DLD1 (cell line): ENCODE data around the gene CNOT1.
"Not testable (repeated sequence)": the region's sequence is repeated elsewhere in the genome, so short reads cannot be mapped to it uniquely, and the experiment has no call there.

Experiments
- in situ Hi-C: cut with HindIII; loops from 2 replicates; pipeline ENCODE4 v1.10.0; 2017; ENCODE audit warnings: low sequenced_read_pairs

Gene CNOT1

DNA sequence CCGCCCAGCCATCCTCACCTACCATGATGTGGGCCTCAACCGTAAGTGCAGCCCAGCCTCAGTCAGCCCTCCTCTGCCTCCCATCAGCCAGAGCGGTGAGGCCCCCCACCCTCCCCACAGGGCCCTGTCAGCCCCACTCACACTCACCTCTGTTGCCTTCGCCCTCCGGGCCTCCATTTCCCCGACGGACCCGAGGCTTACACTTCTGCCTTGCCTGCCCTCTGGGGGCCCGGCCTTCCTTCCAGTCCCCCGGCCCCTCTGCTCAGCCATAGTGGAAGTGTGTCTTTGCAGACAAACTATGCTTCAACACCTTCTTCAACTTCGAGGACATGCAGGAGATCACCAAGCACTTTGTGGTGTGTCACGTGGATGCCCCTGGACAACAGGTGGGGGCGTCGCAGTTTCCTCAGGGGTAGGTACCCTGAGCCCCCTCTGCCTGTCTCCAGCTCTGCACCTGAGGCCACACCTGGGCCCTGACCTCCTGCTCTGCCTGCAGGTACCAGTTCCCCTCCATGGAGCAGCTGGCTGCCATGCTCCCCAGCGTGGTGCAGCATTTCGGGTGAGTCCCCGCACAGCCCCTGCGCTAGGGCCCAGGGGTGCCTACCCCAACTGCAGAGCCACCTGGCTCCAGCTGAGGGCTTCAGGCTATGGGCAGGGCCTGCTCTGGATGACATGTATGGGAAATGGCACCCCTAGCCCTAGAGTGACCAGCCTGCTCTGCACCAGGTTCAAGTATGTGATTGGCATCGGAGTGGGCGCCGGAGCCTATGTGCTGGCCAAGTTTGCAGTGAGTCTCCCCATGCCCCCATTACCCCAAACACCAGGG lies 125.5 kb downstream of the CNOT1 start:
- in situ Hi-C loops = no loop called here

DNA sequence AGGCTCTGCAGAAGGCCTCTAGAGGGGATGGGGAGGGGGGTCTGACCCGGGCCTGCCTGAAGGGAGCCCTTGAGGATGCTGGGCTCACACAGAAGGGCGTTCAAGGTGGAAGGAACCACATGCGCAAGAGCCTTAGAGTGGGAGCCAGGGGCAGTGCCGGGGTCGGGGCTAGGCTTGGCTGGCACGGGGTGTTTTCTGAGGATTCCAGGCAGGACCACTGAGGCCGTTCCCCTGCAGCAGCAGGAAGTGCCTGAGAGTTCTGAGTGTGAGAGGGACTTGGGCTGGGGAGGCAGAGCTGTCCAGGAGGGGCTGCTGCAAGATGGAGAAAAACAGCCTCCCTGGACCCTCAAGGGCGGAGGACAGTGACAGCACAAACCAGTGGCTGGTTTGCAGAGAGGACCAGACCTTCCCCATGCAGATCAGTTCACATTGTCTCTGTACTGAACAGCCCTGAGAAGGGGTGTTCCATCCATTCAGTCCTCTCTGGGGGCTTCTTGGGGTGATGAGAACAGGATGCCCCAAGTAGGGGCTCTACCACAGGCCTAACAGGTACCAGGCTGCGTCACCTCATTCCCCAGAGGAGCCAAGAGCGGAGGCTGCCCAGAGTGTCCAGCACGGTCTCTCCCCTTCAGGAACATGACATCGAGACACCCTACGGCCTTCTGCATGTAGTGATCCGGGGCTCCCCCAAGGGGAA lies 126.3 kb downstream of the CNOT1 start:
- in situ Hi-C loops = no loop called here

DNA sequence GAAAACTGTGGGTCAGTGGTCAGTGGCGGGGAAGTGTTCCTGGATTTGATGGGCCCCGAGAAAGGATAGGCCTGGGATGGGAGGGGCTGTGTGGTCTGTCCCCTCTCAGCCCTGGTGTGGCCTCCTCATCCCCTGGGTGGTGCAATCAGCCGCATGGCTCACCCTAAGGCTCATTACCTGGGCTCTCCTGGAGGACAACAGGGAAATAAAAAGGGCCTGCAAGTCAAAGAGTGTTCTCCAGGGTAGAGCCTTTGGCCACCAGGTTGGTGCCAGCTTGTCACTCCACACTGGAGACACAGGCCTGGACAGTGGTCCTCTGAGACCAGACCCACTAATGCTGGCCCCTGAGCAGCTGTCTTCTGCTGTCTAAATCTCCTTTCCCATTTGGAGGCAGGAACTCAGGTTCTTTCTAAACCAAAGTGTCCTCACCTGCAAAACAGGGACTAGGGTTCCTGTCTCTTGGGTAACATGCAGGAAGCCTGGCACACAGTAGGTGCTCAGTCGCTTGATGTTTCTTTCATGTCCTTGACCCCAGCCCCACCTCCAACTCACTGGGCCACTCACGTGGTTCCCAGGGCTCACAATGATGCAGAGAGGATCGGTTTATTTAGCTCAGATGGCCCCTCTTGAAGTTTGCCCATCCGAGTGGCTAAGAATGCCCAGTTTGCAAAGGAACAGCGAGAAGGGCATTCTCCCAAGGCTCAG lies 127.3 kb downstream of the CNOT1 start:
- in situ Hi-C loops = no loop called here

DNA sequence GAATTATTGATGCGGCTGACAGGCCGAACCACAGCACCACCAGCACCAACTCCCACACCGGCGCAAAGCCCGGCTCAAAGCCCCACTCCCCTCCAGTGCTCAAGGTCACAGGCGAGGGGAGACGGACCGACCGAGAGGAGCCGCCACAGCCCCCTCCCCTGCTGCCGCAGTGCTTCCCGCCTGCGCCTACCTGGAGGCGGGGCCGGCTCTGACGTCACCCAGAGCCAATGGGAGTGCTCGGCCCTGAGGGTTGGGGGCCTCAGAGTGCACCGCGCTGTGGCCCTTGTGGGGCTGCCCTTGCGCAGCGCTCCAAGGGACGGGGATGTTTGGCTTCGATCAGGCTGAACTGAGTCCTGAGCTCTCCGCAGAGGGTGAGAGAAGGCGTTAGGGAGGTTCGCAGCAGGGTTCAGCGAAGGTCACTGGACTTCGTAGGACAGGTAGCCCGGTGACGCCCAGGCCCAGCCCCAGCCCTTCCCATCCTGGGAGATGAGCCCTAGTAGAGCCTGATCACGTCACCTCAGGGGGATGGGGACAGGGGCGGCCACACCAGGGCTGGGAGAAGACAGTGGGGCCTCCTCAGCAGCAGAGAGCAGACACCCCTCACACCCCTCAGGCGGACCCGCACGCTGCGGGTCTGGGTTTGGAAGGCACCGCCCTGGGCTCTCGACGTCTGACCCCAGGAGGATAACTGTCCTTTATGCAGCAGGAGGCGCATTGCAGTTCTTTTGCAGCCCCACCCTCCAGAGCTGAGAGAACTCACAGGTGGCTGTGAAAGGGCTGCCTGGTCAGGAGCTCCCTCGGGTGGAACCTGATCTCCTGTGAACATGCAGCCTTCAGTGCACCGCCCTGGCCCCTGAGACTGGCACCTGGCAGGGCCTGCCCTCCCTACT lies 128.1 kb downstream of the CNOT1 start:
- in situ Hi-C loops = no loop called here

DNA sequence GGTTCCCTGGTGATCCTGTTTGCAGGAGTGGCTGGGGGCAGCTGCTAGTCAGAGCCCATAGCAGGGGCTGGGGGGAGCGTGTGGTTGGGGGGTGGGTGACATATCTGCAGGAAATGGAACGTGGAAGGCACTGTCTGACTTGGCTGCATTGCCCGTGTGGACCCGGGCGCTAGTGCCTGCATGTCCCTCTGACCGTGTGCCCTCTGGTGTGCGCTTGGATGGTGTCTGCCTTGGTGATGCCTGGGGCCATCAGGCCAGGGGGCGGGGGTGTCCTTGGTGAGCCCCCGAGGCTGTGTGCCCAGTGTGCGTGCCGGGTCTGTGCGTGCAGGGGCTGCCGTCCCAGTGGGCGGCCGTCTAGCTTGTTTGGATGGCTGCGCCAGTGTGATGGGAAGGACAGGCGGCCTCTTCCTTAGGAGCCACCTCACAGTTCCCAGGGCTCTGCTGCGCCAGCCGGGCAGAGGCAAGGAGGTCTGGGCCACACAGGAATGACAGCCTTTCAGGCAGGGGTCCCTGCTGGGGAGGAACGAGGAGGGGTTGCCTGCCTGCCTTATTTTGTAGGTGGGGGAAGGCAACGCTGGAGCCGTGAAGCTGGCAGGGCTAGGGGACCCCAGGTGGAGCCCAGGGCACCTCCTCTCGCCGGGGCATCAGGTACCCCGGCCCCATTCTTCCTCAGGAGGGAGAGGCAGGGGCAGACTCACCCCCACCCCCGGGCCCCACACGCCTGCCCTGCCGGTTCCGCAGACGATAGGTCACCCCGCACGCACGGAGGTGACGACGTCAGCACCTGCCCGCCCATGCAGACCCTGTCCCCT lies 129.0 kb downstream of the CNOT1 start:
- in situ Hi-C loops = no loop called here

DNA sequence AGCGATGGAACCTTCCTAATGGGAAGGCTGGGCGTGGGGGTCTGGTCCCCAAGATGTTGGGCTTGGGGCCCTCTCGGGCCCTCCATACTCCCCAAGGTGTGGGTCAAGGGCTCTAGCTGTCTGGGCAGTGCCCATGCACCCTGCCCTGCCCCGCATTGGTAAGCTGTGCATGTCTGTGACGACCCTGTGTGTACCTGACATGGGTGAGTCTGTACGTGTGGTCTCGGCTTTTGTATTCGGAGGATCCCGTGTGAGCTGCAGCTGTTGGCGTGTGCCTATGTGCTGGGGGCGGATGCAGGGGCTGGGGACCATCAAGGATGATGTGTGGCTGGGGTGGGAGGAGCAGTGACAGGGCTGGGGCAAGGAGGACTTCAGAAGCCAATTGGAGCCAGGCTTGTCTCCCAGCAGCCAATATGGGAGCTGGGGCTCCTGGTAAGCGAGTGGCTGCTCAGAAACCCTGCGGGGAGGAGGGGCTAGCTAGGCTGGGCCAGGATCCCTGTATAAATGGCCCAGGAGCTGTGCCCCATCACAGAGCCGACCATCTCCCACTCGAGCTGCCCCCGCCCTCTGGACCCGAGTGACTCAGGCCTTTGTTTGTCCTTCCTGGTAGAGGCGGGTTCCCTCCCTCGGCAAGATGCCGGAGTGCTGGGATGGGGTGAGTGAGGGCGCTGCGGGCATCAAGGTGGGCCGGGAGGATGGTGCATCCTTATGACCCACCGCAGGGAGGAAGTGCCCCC lies 129.8 kb downstream of the CNOT1 start, which contains the start of gene NDRG4:
TSS of gene NDRG4 (plus strand) at position 529 of the 737 bp plus-strand sequence. CDS start at position 635, 106 bp downstream.
- in situ Hi-C loops = no loop called here

DNA sequence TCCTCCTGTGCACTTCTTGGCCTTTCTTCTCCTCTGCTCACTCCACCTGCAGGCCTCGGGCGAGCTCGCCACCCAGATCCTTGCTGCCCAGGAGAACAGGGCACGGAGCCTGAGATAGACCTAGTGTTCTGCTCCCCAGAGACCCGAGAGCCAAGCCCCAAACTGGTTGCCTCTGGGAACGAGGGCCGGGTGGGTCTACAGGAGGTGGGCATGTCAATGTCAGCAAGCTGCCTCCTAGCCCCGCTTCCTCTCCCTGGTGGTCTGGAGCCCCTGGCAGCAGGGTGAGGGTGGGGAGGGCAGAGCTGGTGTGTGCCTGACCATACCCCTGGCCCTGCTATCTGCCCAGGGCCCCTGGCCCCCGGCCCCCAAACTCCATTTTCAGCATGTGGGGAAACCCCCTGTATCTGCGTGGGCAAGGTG lies 130.5 kb downstream of the CNOT1 start:
- in situ Hi-C loops = no loop called here

DNA sequence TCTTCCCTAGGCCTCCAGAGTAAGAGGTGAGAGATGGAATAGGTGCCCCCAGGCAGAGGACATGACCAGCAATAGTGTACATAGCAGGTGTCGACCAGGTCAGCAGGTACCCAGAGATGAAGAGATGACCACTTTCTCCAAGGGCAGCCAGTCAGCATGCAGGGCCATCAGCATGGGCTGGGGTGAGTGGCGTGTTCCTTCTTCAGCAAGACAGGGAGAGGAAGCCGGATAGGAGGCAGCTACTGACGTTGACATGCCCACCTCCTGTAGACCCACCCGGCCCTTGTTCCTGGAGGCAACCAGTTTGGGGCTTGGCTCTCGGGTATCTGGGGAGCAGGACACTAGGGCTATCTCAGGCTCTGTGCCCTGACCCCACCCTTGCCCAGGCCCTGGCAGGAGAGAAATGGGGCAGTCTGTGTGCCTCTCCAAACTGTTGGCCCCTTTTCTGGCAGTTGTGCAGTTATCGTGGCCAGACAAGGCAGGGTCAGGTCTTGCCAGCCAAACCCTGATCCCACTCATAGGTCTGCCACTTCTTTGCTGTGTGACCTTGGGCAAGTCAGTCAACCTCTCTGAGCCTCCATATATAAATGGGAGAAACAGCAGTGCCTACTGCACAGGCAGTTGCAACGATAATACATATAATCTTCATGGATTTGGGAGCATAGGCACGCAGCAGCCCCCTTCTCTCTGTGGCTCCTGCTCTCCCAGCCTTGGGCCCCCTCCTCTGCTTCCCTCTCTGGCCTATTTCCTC lies 131.1 kb downstream of the CNOT1 start:
- in situ Hi-C loops = no loop called here

DNA sequence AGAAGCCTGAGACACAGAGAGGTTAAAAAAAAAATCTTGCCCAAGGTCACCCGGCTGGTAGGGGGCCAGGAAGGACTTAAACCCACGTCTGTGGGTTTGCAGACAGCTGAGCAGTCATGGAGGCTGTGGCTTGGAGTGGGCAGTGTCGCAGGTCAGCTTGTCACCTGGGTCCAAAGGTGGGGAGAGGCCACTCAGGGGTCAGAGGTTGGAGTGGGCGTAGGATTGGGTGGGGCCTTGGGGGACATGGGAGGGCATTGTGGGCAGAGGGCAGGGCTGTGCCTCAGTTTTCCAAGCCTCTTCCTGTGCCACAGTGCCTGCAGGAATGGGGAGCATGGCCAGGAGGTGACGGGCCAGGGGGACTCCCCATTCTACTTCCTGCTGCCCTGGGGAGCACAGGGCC lies 131.7 kb downstream of the CNOT1 start:
- in situ Hi-C loops = no loop called here

DNA sequence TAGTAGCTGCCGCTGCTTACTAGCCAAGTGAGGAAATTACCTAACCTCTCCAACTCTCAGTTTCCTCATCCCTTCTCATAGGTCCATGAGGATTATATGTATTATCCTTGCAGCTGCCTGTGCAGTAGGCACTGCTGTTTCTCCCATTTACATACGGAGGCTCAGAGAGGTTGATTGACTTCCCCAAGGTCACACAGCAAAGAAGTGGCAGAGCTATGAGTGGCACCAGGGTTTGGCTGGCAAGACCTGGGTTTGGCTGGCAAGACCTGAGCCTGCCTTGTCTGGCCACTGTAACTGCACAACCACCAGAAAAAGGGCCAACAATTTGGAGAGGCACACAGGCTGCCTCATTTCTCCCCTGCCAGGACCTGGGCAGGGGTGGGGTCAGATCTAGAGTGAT lies 132.2 kb downstream of the CNOT1 start:
- in situ Hi-C loops = no loop called here

DNA sequence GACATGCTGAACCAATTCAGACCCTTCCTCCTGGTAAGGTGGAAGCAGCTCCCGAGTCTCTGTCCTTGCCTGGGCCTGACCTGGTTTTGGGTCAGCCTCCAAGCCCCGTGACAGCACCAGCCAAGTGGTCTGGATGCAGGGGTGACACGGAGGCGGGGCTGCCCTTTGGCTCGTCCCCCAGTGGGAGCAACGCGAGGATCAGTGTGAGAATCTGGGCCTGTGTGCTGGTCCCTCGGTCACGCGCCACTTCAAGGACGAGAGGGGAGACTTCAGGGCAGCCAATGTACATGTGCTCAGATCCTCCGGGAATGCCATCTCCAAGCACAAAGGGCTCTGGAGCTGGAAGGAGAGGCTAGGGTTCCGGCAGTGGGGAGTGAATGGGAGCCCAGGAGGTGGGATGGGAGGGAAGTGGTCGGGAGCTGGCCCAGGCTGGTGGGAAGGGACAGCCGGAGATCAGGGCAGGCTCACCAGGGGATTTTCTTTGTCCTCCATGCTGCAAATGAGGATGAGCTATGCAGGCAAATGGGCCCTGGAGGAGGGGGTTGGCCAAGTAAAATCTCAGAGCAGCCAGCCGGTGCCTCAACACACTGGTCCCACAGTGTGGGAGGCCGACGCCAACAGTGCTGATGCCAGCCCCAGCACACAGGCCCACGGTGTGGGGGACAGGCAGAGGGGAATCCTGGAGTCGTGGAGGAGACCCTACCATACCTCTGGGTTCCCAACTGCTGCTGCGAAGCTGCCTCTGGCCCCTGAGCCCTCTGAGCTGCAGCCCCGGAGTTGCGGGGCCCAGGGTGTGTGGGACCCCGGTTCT lies 133.9 kb downstream of the CNOT1 start:
- in situ Hi-C loops = no loop called here

DNA sequence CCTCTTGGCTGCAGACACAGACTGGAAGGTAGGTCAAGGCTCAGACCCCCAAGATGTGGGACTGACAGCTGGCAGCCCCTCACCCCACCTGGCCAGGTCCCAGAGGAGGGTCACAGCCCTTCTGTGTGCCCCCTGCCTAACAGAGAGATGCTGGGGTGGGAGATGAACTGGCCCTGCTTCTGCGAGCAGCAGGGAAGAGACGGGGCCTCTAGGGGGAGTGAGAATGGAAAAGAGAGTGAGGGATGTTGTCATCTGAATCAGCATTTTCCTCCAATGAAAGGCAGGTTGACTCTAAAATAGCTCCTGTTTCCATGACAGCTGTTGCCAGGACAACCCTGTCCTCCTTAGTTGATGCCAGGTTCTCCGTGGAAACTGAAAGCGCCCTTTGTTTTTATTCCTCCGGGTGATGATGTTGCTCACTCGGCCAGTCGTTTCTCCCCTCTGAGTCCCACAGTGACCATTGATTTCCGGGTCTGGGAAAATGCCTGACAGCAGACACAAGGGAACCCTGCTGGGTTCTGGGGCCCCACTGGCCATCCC lies 134.6 kb downstream of the CNOT1 start:
- in situ Hi-C loops = no loop called here

DNA sequence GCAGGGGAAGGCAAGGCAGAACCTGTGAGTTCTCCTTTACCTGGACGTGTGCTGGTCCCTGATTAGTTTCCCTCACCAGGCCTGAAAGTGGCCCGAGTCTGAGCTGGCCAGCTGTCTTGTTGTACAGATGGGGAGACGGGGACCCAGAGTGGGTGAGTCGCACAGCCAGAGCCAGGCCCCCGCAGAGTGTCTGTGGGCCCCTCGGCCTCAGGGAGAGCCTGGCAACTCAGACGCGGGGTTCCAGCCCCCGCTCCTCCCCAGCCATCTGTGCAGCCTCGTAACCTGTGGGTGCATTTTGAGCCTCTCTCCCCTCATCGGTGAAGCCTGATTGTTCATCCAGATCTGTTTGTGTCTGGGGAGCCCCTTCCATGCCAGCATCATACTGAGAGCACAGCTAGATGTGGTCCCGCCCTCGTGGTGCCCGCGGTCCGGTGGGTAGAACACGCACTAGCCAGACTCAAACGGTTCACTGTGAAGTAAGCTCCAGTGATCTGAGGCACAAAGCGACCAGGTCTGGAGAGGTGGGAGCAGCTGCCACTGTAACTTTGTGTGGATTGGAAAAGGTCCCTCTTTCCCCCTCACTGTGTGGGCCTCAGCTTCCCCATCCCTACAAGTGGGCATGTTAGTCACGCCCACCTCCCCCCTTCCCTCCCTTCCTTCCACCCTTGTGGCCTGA lies 135.7 kb downstream of the CNOT1 start:
- in situ Hi-C loops = no loop called here

DNA sequence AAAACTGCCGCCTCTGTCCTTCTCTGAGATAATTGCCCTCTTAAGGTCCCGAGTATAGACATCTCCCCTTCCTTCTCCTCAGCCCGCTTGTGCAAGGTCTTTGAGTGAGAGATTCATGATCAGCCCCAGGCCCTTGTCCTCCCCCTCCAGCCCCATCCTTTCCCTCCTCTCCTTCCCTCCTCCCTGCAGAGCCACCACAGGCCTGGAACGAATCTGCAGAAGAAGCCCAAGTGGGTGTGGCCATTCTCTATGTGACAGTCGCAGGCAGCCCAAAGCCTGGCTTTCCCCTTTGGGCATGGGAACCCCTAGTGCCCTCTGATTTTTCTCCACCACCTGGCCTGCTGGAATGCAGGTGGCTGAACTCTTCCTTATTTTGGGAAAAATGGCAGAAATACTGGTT lies 136.9 kb downstream of the CNOT1 start:
- in situ Hi-C loops = no loop called here

DNA sequence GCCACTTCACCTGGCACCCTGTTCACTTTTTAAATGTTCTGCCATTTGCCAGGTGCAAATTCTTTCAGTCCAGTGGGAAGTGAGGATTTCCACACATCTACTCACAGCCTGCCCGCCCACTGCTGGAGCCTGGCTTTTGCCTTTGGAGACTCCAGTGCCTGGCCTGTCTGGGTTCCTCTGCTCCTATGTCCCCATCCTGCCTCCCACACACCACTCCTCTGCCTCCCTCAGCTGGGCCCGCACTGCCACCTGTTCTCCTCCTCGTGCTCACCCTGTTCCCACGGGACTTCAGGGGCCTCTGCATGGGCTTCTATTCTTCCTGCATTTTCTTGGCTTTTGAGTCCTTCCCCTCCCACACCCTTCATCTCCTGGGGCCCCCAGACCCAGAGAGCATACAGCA lies 137.6 kb downstream of the CNOT1 start:
- in situ Hi-C loops = no loop called here

DNA sequence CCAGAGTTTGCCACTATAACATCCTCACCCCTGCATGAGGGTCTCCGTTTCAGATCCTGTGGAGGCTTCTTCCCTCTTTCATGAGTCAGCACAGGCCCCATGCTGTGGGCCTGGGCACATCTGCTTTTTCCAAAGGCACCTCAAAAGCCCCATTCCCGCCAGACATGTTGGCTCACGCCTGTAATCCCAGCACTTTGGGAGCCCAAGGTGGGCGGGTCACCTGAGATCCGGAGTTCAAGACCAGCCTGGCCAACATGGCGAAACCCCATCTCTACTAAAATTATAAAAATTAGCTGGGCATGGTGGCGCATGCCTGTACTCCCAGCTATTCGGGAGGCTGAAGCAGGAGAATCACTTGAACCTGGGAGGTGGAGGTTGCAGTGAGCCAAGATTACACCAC lies 139.1 kb downstream of the CNOT1 start:
- in situ Hi-C loops = not testable (repeated sequence)

DNA sequence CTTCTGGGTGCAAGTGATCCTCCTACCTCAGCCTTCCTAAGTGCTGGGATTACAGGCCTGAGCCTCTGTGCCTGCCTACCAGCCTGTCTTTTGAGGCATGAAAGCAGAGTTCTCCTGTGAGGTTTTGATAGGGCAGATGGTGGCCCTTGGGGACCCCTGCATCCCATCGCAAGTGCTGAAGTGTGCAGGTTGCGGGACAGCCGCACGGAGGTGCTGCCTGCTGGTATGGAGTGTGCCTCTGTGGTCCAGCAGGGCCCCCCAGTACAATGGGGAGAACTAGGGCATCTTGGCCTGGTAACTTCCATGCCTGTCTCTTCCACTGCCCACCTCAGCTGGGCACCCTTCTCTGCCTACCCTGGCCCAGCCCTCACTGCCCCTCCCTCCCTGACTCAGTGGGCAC lies 139.6 kb downstream of the CNOT1 start:
- in situ Hi-C loops = no loop called here
